GM18499 (cell line): ENCODE measurements around the gene CCR3.

Source experiments
- ATAC-seq: cut with Tn5 transposase; IDR thresholded peaks from one replicate; pipeline ENCODE4 v1.9.1; 2021; ENCODE audit warnings: moderate number of reproducible peaks; ENCODE audit not compliant: insufficient read depth, unreplicated experiment

CCR3 gene

DNA sequence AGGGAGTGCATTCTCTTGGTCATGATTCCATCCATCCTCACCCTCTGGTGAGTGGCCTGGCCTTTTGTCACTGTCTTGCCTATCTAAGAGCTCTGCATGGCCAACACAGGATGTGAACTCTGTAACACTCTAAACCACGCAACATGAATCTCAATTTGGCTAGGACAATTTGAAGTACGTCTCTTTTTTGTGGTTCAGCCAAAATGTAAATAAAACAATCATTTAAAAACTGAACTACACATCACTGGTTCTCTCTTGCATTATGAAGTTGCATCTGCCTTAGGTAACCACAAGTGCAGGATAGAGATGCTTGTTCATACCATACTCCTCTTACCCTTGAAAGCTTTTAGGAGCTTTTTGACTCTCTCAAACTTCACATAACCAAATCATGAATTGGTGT, 27.3 kb downstream of the CCR3 start:
- ATAC-seq: no peak

DNA sequence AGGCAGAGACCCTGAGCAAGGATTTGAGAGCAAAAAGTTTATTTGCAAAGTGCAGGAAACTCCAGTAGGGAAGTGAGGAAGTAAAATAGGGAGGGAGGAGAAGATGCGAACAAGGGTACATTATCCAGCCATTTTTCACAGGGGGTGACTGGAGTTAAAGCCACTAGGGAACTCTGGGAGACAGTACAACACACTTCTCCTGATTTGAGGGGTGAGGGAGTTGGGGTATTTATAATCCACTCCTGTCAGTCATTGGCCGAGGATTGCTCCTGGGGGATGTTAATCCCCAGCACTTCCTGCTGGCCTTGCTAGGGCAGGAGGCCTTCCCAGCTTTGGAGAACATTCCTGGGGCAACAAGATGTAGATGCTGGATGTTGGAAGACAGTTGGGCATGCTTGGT, 28.2 kb downstream of the CCR3 start:
- no peak for ATAC-seq

DNA sequence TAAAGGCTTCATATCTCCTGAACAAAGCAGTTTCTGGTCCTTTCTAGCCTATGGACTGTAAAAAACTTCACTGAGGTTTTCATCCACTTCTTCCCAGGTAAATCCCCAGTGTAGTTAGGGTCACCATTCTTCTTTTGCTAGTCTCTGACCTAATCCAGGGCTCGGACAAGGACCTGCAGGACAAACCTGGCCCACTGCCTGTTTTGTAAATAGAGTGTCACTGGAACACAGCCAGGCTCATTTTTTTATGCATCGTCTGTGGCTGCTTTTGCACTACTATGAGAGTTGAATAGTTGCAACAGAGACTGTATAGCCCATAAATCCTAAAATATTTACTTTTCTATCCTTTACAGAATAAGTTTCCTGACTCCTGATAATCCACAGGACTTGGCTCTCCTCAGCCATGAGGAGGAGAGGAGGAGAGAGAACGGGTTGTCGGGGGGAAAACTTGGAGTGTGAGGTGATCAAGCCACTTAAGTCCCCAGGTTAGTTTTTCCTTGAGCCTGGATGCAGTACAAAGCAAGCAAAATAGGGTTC, 29.0 kb downstream of the CCR3 start:
- ATAC-seq: no peak

- no peak for ATAC-seq
Observed at GRCh38 chr3:46272028-46272451, 29.8 kb downstream of the CCR3 start.

GRCh38 chr3:46276497-46277099, 34.3 kb downstream of the CCR3 start:
- no peak for ATAC-seq

DNA sequence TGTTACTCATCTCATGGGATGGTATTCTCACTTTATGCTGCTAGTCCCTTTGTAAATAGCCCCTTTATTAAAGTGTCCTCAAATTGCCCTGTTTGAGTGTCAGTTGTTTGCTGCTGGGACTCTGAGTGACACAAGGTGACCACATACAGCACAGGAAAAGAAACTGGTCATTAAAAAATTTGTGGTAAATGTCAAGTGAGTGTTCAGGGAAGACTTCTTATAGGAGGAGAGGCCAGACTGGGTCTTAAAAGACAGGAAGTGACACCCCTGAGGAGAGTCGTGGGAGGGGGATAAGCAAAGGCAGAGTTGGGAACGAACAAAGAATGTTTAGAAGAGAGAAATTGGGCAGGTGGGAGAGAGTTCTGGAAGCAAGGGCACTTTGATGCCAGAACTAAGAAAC, 35.2 kb downstream of the CCR3 start:
- ATAC-seq: no peak

DNA sequence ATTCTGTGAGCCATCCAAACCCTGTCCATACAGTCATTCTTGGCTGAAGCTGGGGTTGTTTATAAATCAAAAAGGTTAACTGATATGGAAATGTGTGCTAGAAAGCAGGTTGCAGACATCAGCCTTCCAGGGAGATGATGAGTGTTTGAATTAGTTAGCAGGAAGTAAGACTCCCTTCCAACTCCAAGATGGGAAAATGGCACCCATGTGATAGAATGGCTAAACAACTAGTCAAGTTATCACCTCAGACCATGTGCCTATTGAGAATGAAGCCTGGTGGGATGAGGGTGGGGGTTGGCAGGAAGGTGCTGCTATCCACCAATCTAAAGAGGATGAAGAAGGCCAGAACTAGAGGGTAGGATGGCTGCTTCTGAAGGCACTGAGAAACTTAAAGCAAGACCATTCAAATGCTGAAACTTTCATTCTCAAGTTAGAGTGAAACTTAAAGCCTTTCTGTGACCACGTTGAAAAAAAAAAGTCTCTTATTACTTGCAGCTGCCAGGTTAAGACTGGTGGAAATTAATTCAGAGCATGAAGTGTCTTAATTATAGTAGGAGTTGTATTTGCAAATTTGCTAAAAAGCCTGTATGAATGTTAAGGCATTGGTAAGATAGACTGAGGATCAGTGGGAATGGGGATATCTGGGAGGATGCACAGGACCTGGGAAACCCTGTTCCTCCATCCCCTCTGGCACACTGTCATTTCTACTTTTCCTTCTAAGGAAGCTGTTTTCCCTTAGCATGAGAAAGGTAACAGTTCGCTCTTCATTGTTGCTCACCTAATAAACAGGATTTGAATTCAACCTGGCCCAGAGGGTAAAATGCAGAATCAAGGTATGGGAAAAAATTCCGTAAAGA, 36.8 kb downstream of the CCR3 start:
- no peak for ATAC-seq

DNA sequence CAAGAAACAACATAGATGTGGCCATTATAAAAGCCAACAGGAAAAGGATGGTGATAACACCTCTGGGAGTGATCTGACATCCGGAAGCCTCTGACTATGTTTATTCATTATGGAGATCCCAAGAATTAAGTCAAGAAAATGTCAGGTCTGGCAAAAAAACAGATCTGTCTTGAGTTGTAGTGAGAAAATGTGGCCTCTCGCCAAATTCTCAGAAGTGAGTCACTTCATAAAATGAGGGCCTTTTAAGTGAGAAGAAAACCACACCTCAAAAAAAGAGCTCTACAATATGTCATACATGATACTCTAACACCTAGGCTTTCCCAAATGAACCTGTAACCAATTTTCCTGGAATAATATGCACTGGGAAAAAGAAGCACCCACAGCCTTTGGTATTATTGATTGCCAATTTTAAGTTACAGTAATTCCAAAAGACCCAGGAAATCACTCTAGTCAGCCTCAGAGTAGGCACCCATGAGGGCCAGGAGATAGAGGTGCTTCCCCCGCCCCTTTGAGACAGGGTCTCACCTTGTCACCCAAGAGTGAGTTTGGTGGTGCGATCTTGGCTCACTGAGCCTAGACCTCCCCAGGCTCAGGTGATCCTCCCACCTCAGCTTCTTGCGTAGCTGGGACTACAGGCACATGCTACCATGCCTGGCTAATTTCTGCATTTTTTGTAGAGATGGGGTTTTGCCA, 38.0 kb downstream of the CCR3 start:
- no peak for ATAC-seq

GRCh38 chr3:46281551-46281950, 39.3 kb downstream of the CCR3 start:
- ATAC-seq: no peak

DNA sequence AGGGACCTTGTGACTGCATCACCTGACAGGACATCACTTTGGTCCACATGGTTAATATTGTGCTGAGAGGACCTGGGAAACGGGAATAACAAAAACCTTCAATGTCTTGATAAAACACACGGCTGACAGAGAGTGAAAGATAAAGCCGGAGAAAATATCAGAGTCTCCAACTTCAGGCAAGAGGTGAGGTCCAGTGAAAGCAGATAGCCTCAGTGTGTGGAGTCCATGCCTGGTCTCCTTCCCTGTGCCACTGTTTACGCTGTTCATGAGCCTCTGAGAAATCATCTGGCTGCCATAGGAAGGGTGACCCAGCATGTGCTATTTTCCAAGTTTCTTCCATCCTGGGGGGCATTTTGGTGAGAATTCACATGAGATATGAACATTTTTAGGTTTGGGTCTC, 39.8 kb downstream of the CCR3 start:
- no peak for ATAC-seq

DNA sequence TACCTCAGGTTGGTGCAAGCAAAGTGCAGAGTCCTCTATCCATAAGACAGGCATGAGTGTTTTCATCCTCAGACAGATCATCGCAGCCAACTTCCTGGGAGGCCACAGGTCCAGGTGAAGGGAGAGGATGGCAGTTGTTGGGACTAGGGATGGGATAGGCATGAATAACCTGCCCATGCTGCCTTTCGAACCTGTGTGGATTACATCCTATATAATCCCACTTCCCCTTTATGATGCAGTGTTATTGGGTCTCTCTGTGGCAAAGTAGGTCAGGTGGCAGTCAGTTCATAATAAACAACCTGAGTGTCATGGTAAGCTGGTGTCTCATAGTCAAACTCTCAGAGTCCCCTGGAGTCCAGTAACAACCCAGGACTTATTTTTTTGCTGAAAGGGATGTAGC, 40.4 kb downstream of the CCR3 start:
- ATAC-seq: no peak

DNA sequence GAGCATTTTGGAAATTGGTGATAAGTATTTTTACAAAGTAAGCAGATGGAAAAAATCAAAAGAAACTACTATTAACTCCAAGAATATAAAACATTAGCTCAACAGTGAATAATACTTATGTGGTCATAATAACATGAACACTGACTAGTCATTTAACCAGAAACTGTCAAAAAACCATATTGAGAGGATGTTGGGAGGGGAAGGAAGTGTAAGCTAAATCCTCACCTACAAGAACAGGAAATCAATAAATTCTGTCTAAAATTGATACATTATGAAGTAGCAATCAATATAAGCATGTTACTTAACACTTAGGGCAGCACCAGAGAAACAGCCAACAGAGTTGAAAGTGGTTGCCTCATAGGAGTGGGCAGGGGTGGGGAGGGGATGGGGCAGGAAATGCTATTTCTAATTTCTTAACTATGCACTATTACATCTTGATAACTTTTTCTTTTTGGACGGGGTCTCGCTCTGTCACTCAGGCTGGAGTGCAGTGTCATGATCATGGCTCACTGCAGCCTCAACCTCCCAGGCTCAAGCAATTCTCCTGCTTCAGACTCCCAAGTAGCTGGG, 41.7 kb downstream of the CCR3 start:
- no peak for ATAC-seq

DNA sequence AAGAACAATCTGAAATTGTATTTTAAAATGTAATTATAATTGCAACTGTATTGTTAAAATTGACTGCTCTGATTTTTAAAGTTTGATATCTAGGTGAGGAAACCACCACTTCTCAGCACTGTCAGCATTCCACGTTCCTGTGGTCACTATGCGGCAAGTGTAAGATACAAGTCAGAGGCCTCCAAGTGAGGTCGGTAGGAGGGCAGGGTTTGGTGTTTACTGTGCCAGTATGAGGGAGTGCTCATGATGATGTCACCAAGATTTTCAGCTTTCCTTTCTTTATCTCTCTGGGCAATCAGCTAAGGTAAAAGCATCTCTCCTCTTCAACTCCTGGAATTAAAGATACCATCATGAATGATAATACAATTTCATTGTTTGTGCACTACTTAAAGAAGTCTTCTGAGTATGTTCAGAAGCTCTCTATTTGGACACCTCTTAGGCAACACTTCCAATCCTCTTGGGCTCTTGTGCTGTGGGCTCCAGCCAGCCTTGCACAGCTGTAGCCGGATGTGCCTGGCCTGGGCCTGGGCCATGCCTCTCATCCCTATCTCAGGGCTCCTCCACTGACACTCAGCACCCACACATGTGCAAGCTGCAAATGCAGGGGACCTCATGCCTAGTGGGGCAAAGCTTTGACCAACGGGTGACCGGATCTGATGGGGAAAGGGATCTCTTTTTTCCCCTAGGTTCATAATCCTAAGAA, 42.9 kb downstream of the CCR3 start:
- ATAC-seq: no peak

- ATAC-seq: no peak
Observed at GRCh38 chr3:46285931-46286619, 43.8 kb downstream of the CCR3 start.

DNA sequence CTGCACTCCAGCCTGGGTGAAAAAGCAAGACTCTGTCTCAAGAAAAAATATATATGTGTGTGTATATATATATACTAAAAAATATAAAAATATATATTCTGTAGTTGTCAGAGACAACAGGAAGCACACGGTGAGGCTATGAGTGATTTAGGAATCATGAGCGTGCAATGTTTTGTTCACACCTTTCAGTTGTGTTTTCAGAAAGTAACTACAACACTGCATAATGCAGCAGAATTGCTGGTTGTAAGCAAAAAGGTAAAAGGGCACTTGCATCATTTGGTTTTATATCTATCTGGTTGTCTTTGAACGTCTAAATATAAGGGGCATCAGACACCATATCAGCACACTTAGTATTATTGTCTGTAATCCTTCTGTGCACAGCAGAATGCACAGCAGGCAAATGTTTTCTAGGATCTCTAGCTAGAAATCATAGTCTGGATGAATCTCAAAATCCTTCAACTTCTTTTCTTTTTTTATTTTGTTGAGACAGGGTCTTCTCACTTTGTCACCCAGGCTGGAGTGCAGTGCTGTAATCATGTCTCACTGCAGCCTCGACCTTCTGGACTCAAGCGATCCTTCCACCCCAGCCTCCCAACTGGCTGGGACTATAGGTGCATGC, 44.8 kb downstream of the CCR3 start:
- no peak for ATAC-seq

DNA sequence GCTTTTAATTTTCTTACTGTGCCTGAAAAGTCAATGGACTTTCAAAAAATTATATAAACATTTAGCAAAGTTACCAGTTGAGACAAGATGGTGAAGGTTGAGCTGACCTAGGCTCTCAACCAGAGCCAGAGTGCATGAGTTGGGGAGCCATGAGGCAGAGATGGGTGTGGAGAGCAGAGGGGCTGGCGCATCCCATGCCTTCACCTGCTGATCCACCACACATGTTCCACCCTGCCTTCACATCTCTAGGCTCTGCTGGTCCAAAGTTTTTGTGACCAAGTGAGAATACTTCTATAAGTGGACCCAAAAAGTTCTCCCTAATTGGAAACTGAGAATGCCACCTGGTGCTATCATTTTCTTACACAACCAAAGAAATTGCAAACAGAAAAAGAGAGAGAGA, 47.3 kb downstream of the CCR3 start:
- ATAC-seq: no peak

GRCh38 chr3:46289966-46290365, 47.7 kb downstream of the CCR3 start:
- ATAC-seq: no peak

GRCh38 chr3:46291046-46291445, 48.8 kb downstream of the CCR3 start:
- ATAC-seq: no peak

- ATAC-seq: no peak
Observed at GRCh38 chr3:46293035-46293724, 50.9 kb downstream of the CCR3 start.
